Panc1 (cell line): ENCODE results near the gene DAPP1. TPM values are rescaled to one million over a fixed set of nuclear protein-coding genes. Genes with fewer than 3 reads are reported as not detected.

Experiments used
- ATAC-seq: fragments of 200-7000 bp; cut with Tn5 transposase; 2 replicates; pipeline ENCODE4 v1.9.1; 2020; ENCODE audit warnings: mild to moderate bottlenecking, moderate library complexity
- BruUV-seq: library from RNA; stranded (reverse); fragments of 400-500 nt; replicated peaks from 2 replicates; lab custom pipeline; 2021; lab: Mats Ljungman, UMichigan
- CTCF ChIA-PET: fragments of 300-600 bp; sonication (Branson Sonifier 250); formaldehyde crosslinking; loops from one replicate; lab custom pipeline; 2022; ENCODE audit warnings: antibody characterized with exemption; lab: Charles Lee
- POLR2A ChIA-PET: fragments of 300-600 bp; sonication (Branson Sonifier 250); formaldehyde crosslinking; loops from one replicate; lab custom pipeline; 2022; ENCODE audit warnings: antibody characterized with exemption; lab: Charles Lee
- DNase-seq: peaks from one replicate; pipeline ENCODE4 v3.0.0-alpha.2; 2010; ENCODE audit warnings: low read depth, low spot score
- H3K27ac ChIP-seq: 2 replicates; pipeline ENCODE4 v1.5.1; 2011; ENCODE audit warnings: mild to moderate bottlenecking, low read length, inconsistent platforms
- H3K27me3 ChIP-seq: fragments of 200-500 bp; sonication (Bioruptor generic); 2 replicates; pipeline ENCODE4 v1.6.0; 2014; ENCODE audit warnings: low read length, inconsistent platforms; ENCODE audit not compliant: control insufficient read depth, insufficient read depth
- H3K36me3 ChIP-seq: fragments of 200-500 bp; sonication (Bioruptor generic); 2 replicates; pipeline ENCODE4 v1.5.1; 2014; ENCODE audit warnings: inconsistent platforms, mild to moderate bottlenecking, low read length, moderate library complexity; ENCODE audit not compliant: control insufficient read depth, insufficient read depth
- H3K4me1 ChIP-seq: 2 replicates; pipeline ENCODE4 v1.5.1; 2011; ENCODE audit warnings: inconsistent platforms, mild to moderate bottlenecking, low read length, moderate library complexity; ENCODE audit not compliant: control insufficient read depth, insufficient read depth
- H3K4me3 ChIP-seq, 2 experiments: 2 replicates each; pipeline ENCODE4 v1.5.1; 2011 to 2012; ENCODE audit warnings: low read depth in 2 of 2, low read length in 2 of 2, mild to moderate bottlenecking in 2 of 2, inconsistent platforms in 1 of 2, moderate library complexity in 1 of 2
- H3K9me3 ChIP-seq: fragments of 200-500 bp; sonication (Bioruptor generic); 2 replicates; pipeline ENCODE4 v1.5.1; 2014; ENCODE audit warnings: low read depth, mild to moderate bottlenecking, inconsistent platforms, low read length, moderate library complexity; ENCODE audit not compliant: control insufficient read depth, insufficient read depth
- CTCF ChIP-seq: fragments of 450-650 bp; IDR thresholded peaks from 2 replicates; pipeline ENCODE4 v1.5.1; 2017; ENCODE audit warnings: mild to moderate bottlenecking
- POLR2AphosphoS5 ChIP-seq: IDR thresholded peaks from 2 replicates; pipeline ENCODE4 v1.6.1; 2012; ENCODE audit warnings: mild to moderate bottlenecking, low read depth, low read length, moderate library complexity
- REST ChIP-seq, 2 experiments: IDR thresholded peaks; 2 replicates each; pipeline ENCODE4 v1.6.1; 2011 to 2012; ENCODE audit warnings: low read depth in 2 of 2, control low read depth in 1 of 2, low read length in 1 of 2, mild to moderate bottlenecking in 1 of 2, moderate library complexity in 1 of 2; ENCODE audit not compliant: insufficient read depth in 1 of 2
- SIN3A ChIP-seq: IDR thresholded peaks from 2 replicates; pipeline ENCODE4 v1.6.1; 2012; ENCODE audit warnings: low read depth, mild to moderate bottlenecking, low read length, moderate library complexity, borderline replicate concordance; ENCODE audit not compliant: insufficient read depth
- TCF7L2 ChIP-seq: IDR thresholded peaks from 2 replicates; pipeline ENCODE4 v1.6.1; 2011; ENCODE audit warnings: mild to moderate bottlenecking, low read depth, low read length, inconsistent platforms
- in situ Hi-C: cut with HindIII; loops from 2 replicates; pipeline ENCODE4 v1.10.0; 2016; ENCODE audit warnings: low sequenced_read_pairs, low pct_unique_long_range_greater_than_20kb
- intact Hi-C: fragments of 100-400 bp; cut with micrococcal nuclease; formaldehyde crosslinking; loops from one replicate; pipeline ENCODE4 v1.10.0; 2022; ENCODE audit not compliant: unreplicated experiment
- total RNA-seq: library from RNA; stranded (reverse); gene quantifications from one replicate; pipeline ENCODE4 v1.2.1, GENCODE V29; 2021; ENCODE audit not compliant: unreplicated experiment

Gene DAPP1
- total RNA-seq, 1 experiment from 2014 or later = not detected

GRCh38 chr4:99860521-99860920 lies 43.9 kb downstream of the DAPP1 start:
- H3K27me3 ChIP-seq = no peaks in the 10 kb centered on the region; the same call in none of the 2 replicates
- DNase-seq = no peak
- H3K4me3 ChIP-seq = no peak overlapping the region
- no peaks in the 10 kb centered on the region for H3K4me1 ChIP-seq
- ChIA-PET CTCF (no interaction called here), POLR2A (no interaction called here)
- no peak overlapping the region for H3K27ac ChIP-seq
- TF ChIP-seq POLR2AphosphoS5 = no peak
- no peak for TF ChIP-seq SIN3A
- TF ChIP-seq REST (IDR thresholded peaks at IDR 0.05; ENCODE audit: insufficient read depth in 1 of 2, low read depth in 2 of 2, low read length in 1 of 2) = no peak
- TF ChIP-seq TCF7L2 = no peak
- in situ Hi-C loops (no loop called here), intact Hi-C loops (no loop called here)
- no peaks in the 10 kb centered on the region for H3K9me3 ChIP-seq
- ATAC-seq = no peak
- no peaks in the 10 kb centered on the region; the same call in 1 of the 2 replicates for H3K36me3 ChIP-seq
- no TSS peak for BruUV-seq

- no peaks in the 10 kb centered on the region for H3K9me3 ChIP-seq
- ChIA-PET CTCF (no interaction called here), POLR2A (no interaction called here)
- in situ Hi-C loops (no loop called here), intact Hi-C loops (no loop called here)
- no peak overlapping the region for H3K4me3 ChIP-seq
- ATAC-seq = no peak
- BruUV-seq = no TSS peak
- no peak overlapping the region for H3K27ac ChIP-seq
- no peaks in the 10 kb centered on the region for H3K4me1 ChIP-seq
- DNase-seq = no peak
- no peaks in the 10 kb centered on the region; the same call in none of the 2 replicates for H3K27me3 ChIP-seq
- no peaks in the 10 kb centered on the region; the same call in 1 of the 2 replicates for H3K36me3 ChIP-seq
- no peak for TF ChIP-seq TCF7L2
- no peak for TF ChIP-seq REST (IDR thresholded peaks at IDR 0.05; ENCODE audit: insufficient read depth in 1 of 2, low read depth in 2 of 2, low read length in 1 of 2)
- TF ChIP-seq SIN3A = no peak
- no peak for TF ChIP-seq CTCF
- TF ChIP-seq POLR2AphosphoS5 = no peak
These were observed 44.7 kb downstream of the DAPP1 start for GRCh38 chr4:99861120-99861905.
